Measurements from ENCODE around the gene SPATA2L. TPM values are rescaled to one million over a fixed set of nuclear protein-coding genes. Genes with fewer than 3 reads are reported as not detected.

SPATA2L gene
- total RNA-seq, 1 donor from 2014 or later = 24.0 TPM

- Histone ChIP-seq H3K27me3 (ENCODE audit: control insufficient read depth, insufficient read depth, low read length) (no peaks in the 10 kb centered on the region), H3K4me3 (ENCODE audit: low read depth, low read length) (no peak overlapping the region), H3K36me3 (ENCODE audit: control insufficient read depth, insufficient read depth, low read length) (no peaks in the 10 kb centered on the region)
- DNase-seq (ENCODE audit: low read depth) = no peak
- no peak for TF ChIP-seq CTCF (IDR thresholded peaks at IDR 0.05; ENCODE audit: insufficient read depth, low read length, poor library complexity, severe bottlenecking)
These were observed 9.4 kb upstream of the SPATA2L start for GRCh38 chr16:89710709-89711564.

GRCh38 chr16:89709716-89710432, 8.4 kb upstream of the SPATA2L start:
- TF ChIP-seq CTCF (IDR thresholded peaks at IDR 0.05; ENCODE audit: insufficient read depth, low read length, poor library complexity, severe bottlenecking) = no peak
- no peak overlapping the region for H3K4me3 ChIP-seq (ENCODE audit: low read depth, low read length)
- H3K36me3 ChIP-seq (ENCODE audit: control insufficient read depth, insufficient read depth, low read length) = no peaks in the 10 kb centered on the region
- no peak for DNase-seq (ENCODE audit: low read depth)
- no peaks in the 10 kb centered on the region for H3K27me3 ChIP-seq (ENCODE audit: control insufficient read depth, insufficient read depth, low read length)

- no peak for TF ChIP-seq CTCF (IDR thresholded peaks at IDR 0.05; ENCODE audit: insufficient read depth, low read length, poor library complexity, severe bottlenecking)
- no peaks in the 10 kb centered on the region for H3K27me3 ChIP-seq (ENCODE audit: control insufficient read depth, insufficient read depth, low read length)
- no peaks in the 10 kb centered on the region for H3K36me3 ChIP-seq (ENCODE audit: control insufficient read depth, insufficient read depth, low read length)
- DNase-seq (ENCODE audit: low read depth) = no peak
- no peak overlapping the region for H3K4me3 ChIP-seq (ENCODE audit: low read depth, low read length)
These were observed 7.7 kb upstream of the SPATA2L start for GRCh38 chr16:89709166-89709565.

GRCh38 chr16:89708481-89708931, 7.0 kb upstream of the SPATA2L start:
- Histone ChIP-seq H3K4me3 (ENCODE audit: low read depth, low read length) (no peak overlapping the region), H3K27me3 (ENCODE audit: control insufficient read depth, insufficient read depth, low read length) (no peaks in the 10 kb centered on the region), H3K36me3 (ENCODE audit: control insufficient read depth, insufficient read depth, low read length) (no peaks in the 10 kb centered on the region)
- DNase-seq (ENCODE audit: low read depth) = no peak
- TF ChIP-seq CTCF (IDR thresholded peaks at IDR 0.05; ENCODE audit: insufficient read depth, low read length, poor library complexity, severe bottlenecking) = no peak

GRCh38 chr16:89707695-89708094, 6.2 kb upstream of the SPATA2L start:
- TF ChIP-seq CTCF (IDR thresholded peaks at IDR 0.05; ENCODE audit: insufficient read depth, low read length, poor library complexity, severe bottlenecking) = no peak
- no peaks in the 10 kb centered on the region for H3K27me3 ChIP-seq (ENCODE audit: control insufficient read depth, insufficient read depth, low read length)

More at GRCh38 chr16:89707695-89708094, 6.2 kb upstream of the SPATA2L start:
- Histone ChIP-seq H3K4me3 (ENCODE audit: low read depth, low read length) (no peak overlapping the region), H3K36me3 (ENCODE audit: control insufficient read depth, insufficient read depth, low read length) (no peaks in the 10 kb centered on the region)
- DNase-seq (ENCODE audit: low read depth) = no peak
